ENCODE measurements around the gene CHTF18. TPM values are rescaled to one million over a fixed set of nuclear protein-coding genes. Genes with fewer than 3 reads are reported as not detected.

Gene CHTF18
- total RNA-seq, 2 experiments from 2014 or later: 126 to 127 TPM

- peaks cover 2% of the 10 kb centered on the region for H3K27me3 Mint-ChIP-seq (ENCODE audit: low read depth)
- CTCF ChIA-PET: no interaction called here
- no peak overlapping the region for H3K27ac Mint-ChIP-seq
- no peaks in the 10 kb centered on the region for H3K36me3 Mint-ChIP-seq (ENCODE audit: low read depth)
- DNase-seq: no peak
- no peaks in the 10 kb centered on the region for H3K9me3 Mint-ChIP-seq
- intact Hi-C loops (cut with micrococcal nuclease): no loop called here
- no peaks in the 10 kb centered on the region for H3K4me1 Mint-ChIP-seq (ENCODE audit: low read depth)
- no peak overlapping the region for H3K4me3 Mint-ChIP-seq
Observed at GRCh38 chr16:762595-763268, 25.7 kb upstream of the CHTF18 start.

DNA sequence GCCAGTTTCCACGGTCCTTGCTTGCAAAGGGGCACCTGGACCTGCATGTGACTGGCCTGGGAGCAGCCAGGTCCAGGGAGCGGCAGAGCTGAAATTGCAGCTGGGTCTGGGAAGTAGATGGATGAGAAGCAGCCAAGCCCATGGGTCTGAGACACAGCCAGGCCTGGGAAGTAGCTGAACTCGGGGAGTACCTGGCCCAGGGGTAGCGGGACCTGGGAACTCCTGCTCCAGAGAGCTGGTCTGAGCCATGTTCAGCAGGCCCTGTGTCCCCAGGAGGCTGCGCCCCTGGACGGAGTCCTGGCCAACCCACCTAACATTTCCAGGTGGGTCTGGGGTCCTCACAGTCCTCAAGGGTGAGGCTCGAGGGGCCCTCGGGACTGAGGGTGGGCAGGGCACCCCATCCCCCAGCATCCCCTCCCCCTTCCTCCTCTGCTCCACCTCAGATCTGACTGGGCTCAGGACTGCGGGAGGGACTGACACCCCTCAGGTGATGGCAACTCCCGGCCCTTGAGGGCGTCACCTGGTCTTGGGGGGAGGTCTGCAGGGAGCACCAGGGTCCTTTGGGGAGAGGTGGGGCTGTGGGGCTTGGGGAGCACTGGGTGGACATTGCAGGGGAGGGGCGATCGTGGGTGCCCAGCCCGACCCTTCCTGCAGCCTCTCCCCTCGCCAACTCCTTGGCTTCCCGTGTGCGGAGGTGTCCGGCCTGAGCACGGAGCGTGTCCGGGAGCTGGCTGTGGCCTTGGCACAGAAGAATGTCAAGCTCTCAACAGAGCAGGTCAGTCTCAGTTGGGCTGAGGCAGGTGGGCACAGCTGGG is 24.8 kb upstream of the CHTF18 start:
- intact Hi-C loops (cut with micrococcal nuclease): no loop called here
- H3K9me3 Mint-ChIP-seq: no peaks in the 10 kb centered on the region
- no peak overlapping the region for H3K27ac Mint-ChIP-seq
- H3K4me3 Mint-ChIP-seq: no peak overlapping the region
- DNase-seq: no peak
- no peaks in the 10 kb centered on the region for H3K27me3 Mint-ChIP-seq (ENCODE audit: low read depth)
- CTCF ChIA-PET: no interaction called here
- H3K36me3 Mint-ChIP-seq (ENCODE audit: low read depth): no peaks in the 10 kb centered on the region
- no peaks in the 10 kb centered on the region for H3K4me1 Mint-ChIP-seq (ENCODE audit: low read depth)

DNA sequence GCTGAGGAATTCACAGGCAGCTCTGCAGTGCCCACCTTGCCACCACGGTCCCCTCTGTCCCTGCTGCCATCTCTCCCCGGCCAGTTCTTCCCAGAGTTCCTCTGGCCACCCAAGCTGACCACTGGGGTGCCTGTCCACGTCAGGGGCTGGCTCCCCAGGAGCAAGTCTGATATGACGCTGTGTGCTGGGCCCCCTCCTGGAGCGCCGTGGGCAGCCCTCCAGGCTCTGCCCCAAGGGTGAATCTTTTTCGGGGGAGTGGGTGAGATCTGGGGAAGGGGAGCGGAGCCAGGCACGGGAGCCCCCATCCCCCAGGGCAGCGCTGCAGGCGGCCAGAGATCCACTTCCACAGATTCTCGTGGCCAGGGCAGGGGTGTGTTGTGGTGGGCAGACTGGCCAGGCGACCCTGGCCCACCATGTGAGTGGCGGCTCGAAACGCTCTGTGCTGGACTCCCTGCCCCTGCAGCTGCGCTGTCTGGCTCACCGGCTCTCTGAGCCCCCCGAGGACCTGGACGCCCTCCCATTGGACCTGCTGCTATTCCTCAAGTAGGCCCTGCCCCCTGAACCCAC is 24.2 kb upstream of the CHTF18 start:
- no peaks in the 10 kb centered on the region for H3K27me3 Mint-ChIP-seq (ENCODE audit: low read depth)
- no peak overlapping the region for H3K4me3 Mint-ChIP-seq
- DNase-seq: no peak
- CTCF ChIA-PET: no interaction called here
- intact Hi-C loops (cut with micrococcal nuclease): no loop called here
- no peaks in the 10 kb centered on the region for H3K36me3 Mint-ChIP-seq (ENCODE audit: low read depth)
- H3K4me1 Mint-ChIP-seq (ENCODE audit: low read depth): no peaks in the 10 kb centered on the region
- H3K9me3 Mint-ChIP-seq: no peaks in the 10 kb centered on the region
- H3K27ac Mint-ChIP-seq: no peak overlapping the region

- CTCF ChIA-PET: no interaction called here
- no peaks in the 10 kb centered on the region for H3K4me1 Mint-ChIP-seq (ENCODE audit: low read depth)
- no peak for DNase-seq
- intact Hi-C loops (cut with micrococcal nuclease): no loop called here
- H3K36me3 Mint-ChIP-seq (ENCODE audit: low read depth): no peaks in the 10 kb centered on the region
- no peaks in the 10 kb centered on the region for H3K9me3 Mint-ChIP-seq
- H3K4me3 Mint-ChIP-seq: no peak overlapping the region
- H3K27me3 Mint-ChIP-seq (ENCODE audit: low read depth): no peaks in the 10 kb centered on the region
- no peak overlapping the region for H3K27ac Mint-ChIP-seq
Observed at GRCh38 chr16:764848-765487, 23.5 kb upstream of the CHTF18 start.

GRCh38 chr16:765488-765865 is 22.9 kb upstream of the CHTF18 start:
- Mint-ChIP-seq H3K27me3 (ENCODE audit: low read depth) (no peaks in the 10 kb centered on the region), H3K27ac (no peak overlapping the region), H3K9me3 (no peaks in the 10 kb centered on the region), H3K4me1 (ENCODE audit: low read depth) (no peaks in the 10 kb centered on the region), H3K4me3 (no peak overlapping the region), H3K36me3 (ENCODE audit: low read depth) (no peaks in the 10 kb centered on the region)
- intact Hi-C loops (cut with micrococcal nuclease): no loop called here
- no peak for DNase-seq
- CTCF ChIA-PET: interaction anchor here (1.0 kb wide), 1 partner anchor 15 kb away, joined by 3 read pairs; no protein-coding TSS in a partner anchor

- Mint-ChIP-seq H3K27ac (no peak overlapping the region), H3K4me3 (no peak overlapping the region), H3K36me3 (ENCODE audit: low read depth) (no peaks in the 10 kb centered on the region), H3K4me1 (ENCODE audit: low read depth) (no peaks in the 10 kb centered on the region), H3K27me3 (ENCODE audit: low read depth) (peaks cover 3% of the 10 kb centered on the region), H3K9me3 (no peaks in the 10 kb centered on the region)
- DNase-seq: no peak
- CTCF ChIA-PET: interaction anchor here (1.0 kb wide), 1 partner anchor 14 kb away, joined by 3 read pairs; no protein-coding TSS in a partner anchor
- intact Hi-C loops (cut with micrococcal nuclease): no loop called here
Observed at GRCh38 chr16:766008-766819, 22.2 kb upstream of the CHTF18 start.

DNA sequence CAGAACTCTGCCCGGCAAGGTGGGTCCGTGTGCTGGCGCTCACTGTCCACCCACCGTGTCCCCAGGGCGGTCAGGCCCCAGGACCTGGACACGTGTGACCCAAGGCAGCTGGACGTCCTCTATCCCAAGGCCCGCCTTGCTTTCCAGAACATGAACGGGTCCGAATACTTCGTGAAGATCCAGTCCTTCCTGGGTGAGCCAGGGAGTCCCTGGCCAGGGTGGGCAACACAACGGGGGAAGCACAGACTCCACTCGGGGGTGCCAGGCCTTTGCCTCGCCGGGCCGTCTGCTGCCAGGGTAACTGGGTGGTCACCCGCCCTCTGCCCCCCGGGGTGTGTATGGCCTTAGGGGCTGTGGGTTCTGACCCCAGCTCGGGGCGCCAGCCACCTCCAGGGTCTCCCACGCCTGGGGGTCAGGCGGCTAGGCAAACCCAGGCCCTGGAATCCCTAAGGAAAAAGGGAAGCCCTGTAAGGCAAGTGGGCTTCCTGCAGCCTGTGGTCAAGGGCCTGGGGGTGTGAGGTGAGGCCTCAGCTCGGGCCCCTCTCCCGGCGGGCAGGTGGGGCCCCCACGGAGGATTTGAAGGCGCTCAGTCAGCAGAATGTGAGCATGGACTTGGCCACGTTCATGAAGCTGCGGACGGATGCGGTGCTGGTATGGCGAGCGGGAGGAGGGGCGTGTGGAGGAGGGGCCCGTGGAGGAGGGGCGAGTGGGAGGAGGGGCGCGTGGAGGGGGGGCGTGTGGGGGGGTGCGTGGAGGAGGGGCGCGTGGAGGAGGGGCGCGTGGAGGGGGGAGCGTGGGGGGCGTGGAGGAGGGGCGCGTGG is 21.4 kb upstream of the CHTF18 start:
- no peaks in the 10 kb centered on the region for H3K36me3 Mint-ChIP-seq (ENCODE audit: low read depth)
- no peak overlapping the region for H3K4me3 Mint-ChIP-seq
- no peak for DNase-seq
- CTCF ChIA-PET: no interaction called here
- no peaks in the 10 kb centered on the region for H3K4me1 Mint-ChIP-seq (ENCODE audit: low read depth)
- no peak overlapping the region for H3K27ac Mint-ChIP-seq
- H3K9me3 Mint-ChIP-seq: no peaks in the 10 kb centered on the region
- peaks cover 6% of the 10 kb centered on the region for H3K27me3 Mint-ChIP-seq (ENCODE audit: low read depth)
- intact Hi-C loops (cut with micrococcal nuclease): no loop called here

- H3K36me3 Mint-ChIP-seq (ENCODE audit: low read depth): no peaks in the 10 kb centered on the region
- H3K27me3 Mint-ChIP-seq (ENCODE audit: low read depth): peaks cover 6% of the 10 kb centered on the region
- CTCF ChIA-PET: no interaction called here
- intact Hi-C loops (cut with micrococcal nuclease): no loop called here
- no peak overlapping the region for H3K27ac Mint-ChIP-seq
- no peak for DNase-seq
- no peak overlapping the region for H3K4me3 Mint-ChIP-seq
- no peaks in the 10 kb centered on the region for H3K4me1 Mint-ChIP-seq (ENCODE audit: low read depth)
- H3K9me3 Mint-ChIP-seq: no peaks in the 10 kb centered on the region
Observed at GRCh38 chr16:767743-768235, 20.6 kb upstream of the CHTF18 start.

GRCh38 chr16:768428-768827 is 20.0 kb upstream of the CHTF18 start:
- Mint-ChIP-seq H3K27me3 (ENCODE audit: low read depth) (peaks cover 6% of the 10 kb centered on the region), H3K36me3 (ENCODE audit: low read depth) (no peaks in the 10 kb centered on the region), H3K4me1 (ENCODE audit: low read depth) (no peaks in the 10 kb centered on the region), H3K27ac (no peak overlapping the region), H3K4me3 (no peak overlapping the region), H3K9me3 (no peaks in the 10 kb centered on the region)
- intact Hi-C loops (cut with micrococcal nuclease): no loop called here
- CTCF ChIA-PET: no interaction called here
- no peak for DNase-seq

- no peak for DNase-seq
- Mint-ChIP-seq H3K27ac (no peak overlapping the region), H3K4me1 (ENCODE audit: low read depth) (no peaks in the 10 kb centered on the region), H3K27me3 (ENCODE audit: low read depth) (peaks cover 6% of the 10 kb centered on the region), H3K4me3 (no peak overlapping the region), H3K9me3 (no peaks in the 10 kb centered on the region), H3K36me3 (ENCODE audit: low read depth) (no peaks in the 10 kb centered on the region)
- CTCF ChIA-PET: no interaction called here
- intact Hi-C loops (cut with micrococcal nuclease): no loop called here
Observed at GRCh38 chr16:769184-769784, 19.1 kb upstream of the CHTF18 start.

DNA sequence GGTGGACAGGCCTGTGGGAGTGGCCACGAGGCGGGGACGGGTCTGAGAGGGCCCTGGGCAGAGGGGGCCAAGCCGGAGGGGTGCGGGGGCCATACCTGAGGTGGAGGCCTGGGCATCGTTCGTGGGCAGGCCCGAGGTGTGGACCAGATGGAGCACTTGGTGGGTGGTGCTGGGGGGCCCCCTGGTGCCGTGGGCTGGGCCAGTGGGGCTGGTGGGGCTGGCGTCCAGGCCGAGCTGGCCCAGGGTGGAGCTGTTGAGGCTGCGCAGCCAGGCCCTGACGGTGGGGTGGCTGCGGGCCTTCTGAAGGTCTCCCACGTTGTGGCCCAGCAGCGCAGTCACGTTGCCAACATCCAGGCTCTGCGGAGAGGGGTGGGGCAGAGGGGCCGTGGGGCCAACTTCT is 18.5 kb upstream of the CHTF18 start:
- CTCF ChIA-PET: no interaction called here
- Mint-ChIP-seq H3K9me3 (no peaks in the 10 kb centered on the region), H3K27ac (no peak overlapping the region), H3K36me3 (ENCODE audit: low read depth) (no peaks in the 10 kb centered on the region), H3K4me3 (no peak overlapping the region), H3K4me1 (ENCODE audit: low read depth) (no peaks in the 10 kb centered on the region), H3K27me3 (ENCODE audit: low read depth) (peaks cover 6% of the 10 kb centered on the region)
- DNase-seq: no peak
- intact Hi-C loops (cut with micrococcal nuclease): no loop called here

Data from activated naive CD4-positive, alpha-beta T cell treated with anti-CD3 and anti-CD28 coated beads for 36 hours (primary cell).